Stimulated activated CD8-positive, alpha-beta memory T cell treated with anti-CD3 and anti-CD28 coated beads, Interleukin-15, amount 100 ng/mL, for 4 hours (primary cell): ENCODE results near the gene YES1.

Experiments
- DNase-seq, 2 donors: peaks; one replicate each; pipeline ENCODE4 v3.0.0-alpha.2; 2020; ENCODE audit warnings: low read depth in 2 of 2

The YES1 gene

GRCh38 chr18:811892-812375 lies at the start of gene YES1:
Gene YES1 (minus strand): TSS chr18:812242. CDS start chr18:756827, 55,415 bp downstream.
- DNase-seq: no peak

- DNase-seq: no peak
Observed at GRCh38 chr18:857986-858385, 45.9 kb upstream of the YES1 start.

GRCh38 chr18:853471-853870 lies 41.4 kb upstream of the YES1 start:
- no peak for DNase-seq

- no peak for DNase-seq
Observed at GRCh38 chr18:850960-851359, 38.9 kb upstream of the YES1 start.

- DNase-seq: no peak
Observed at GRCh38 chr18:849021-849420, 37.0 kb upstream of the YES1 start.

- DNase-seq: no peak
Observed at GRCh38 chr18:848062-848861, 36.2 kb upstream of the YES1 start.

GRCh38 chr18:845152-845819 lies 33.2 kb upstream of the YES1 start:
- no peak for DNase-seq

- no peak for DNase-seq
Observed at GRCh38 chr18:841647-842370, 29.8 kb upstream of the YES1 start.

GRCh38 chr18:840516-840915 lies 28.5 kb upstream of the YES1 start:
- no peak for DNase-seq

GRCh38 chr18:840023-840408 lies 28.0 kb upstream of the YES1 start:
- DNase-seq: no peak

- DNase-seq: peak; percentile 64 to 66
Observed at GRCh38 chr18:839224-840022, 27.4 kb upstream of the YES1 start.

- DNase-seq: no peak
Observed at GRCh38 chr18:837922-838321, 25.9 kb upstream of the YES1 start.

GRCh38 chr18:834082-834720 lies 22.2 kb upstream of the YES1 start:
- no peak for DNase-seq

GRCh38 chr18:833197-833596 lies 21.2 kb upstream of the YES1 start:
- DNase-seq: no peak

- peak in 1 of 2 donors; percentile 1 for DNase-seq
Observed at GRCh38 chr18:832085-832681, 20.1 kb upstream of the YES1 start.

- peak in 1 of 2 donors; percentile 1 for DNase-seq
Observed at GRCh38 chr18:830315-830901, 18.4 kb upstream of the YES1 start.

GRCh38 chr18:829432-829831 lies 17.4 kb upstream of the YES1 start:
- DNase-seq: no peak

GRCh38 chr18:827093-827677 lies 15.1 kb upstream of the YES1 start:
- DNase-seq: no peak

GRCh38 chr18:825891-826585 lies 14.0 kb upstream of the YES1 start:
- no peak for DNase-seq
